Stomach (tissue), 9 donors: ENCODE results near the gene MEGF6. TPM values are rescaled to one million over a fixed set of nuclear protein-coding genes. Genes with fewer than 3 reads are reported as not detected.
A peak's percentile ranks its signal among the peaks of the same experiment; 100 is the strongest.

Experiments
- DNase-seq, 2 donors: peaks; one replicate each; pipeline versions ENCODE4 v3.0.0 to v3.0.0-alpha.2; 2013 to 2019
- H3K27ac ChIP-seq, 5 donors: fragments of 200-600 bp in 4 of 5; sonication (generic) in 4 of 5; one replicate each; pipeline ENCODE4 v1.5.1; 2013 to 2019; ENCODE audit warnings: mild to moderate bottlenecking in 1 of 5, moderate library complexity in 1 of 5
- H3K27me3 ChIP-seq, 3 donors: fragments of 200-600 bp; sonication (generic); one replicate each; pipeline ENCODE4 v1.5.1; 2017 to 2019; ENCODE audit warnings: mixed run types in 1 of 3
- H3K36me3 ChIP-seq, 4 donors: fragments of 200-600 bp; sonication (generic); 1 replicate in 3 of 4; 2 replicates in 1 of 4; pipeline ENCODE4 v1.5.1; 2016 to 2019
- H3K4me1 ChIP-seq, 4 donors: fragments of 200-600 bp; sonication (generic); one replicate each; pipeline ENCODE4 v1.5.1; 2016 to 2019
- H3K4me3 ChIP-seq, 4 donors: fragments of 200-600 bp; sonication (generic) in 3 of 4; one replicate each; pipeline ENCODE4 v1.5.1; 2016 to 2019; ENCODE audit warnings: mild to moderate bottlenecking in 1 of 4
- H3K9me3 ChIP-seq, 4 donors: fragments of 200-600 bp; sonication (generic); one replicate each; pipeline ENCODE4 v1.5.1; 2016 to 2019
- CTCF ChIP-seq, 7 experiments: fragments of 450-650 bp in 4 of 7; fragments of 200-600 bp in 3 of 7; sonication (generic) in 3 of 7; IDR thresholded peaks; one replicate each; pipeline ENCODE4 v1.5.1; 2016 to 2019; ENCODE audit warnings: antibody characterized with exemption in 7 of 7, control low read depth in 2 of 7, mild to moderate bottlenecking in 1 of 7
- EP300 ChIP-seq: sonication (generic); formaldehyde crosslinking; IDR thresholded peaks from one replicate; pipeline ENCODE4 v1.6.1; 2017; ENCODE audit warnings: antibody characterized with exemption
- POLR2A ChIP-seq, 4 donors: fragments of 450-650 bp; IDR thresholded peaks; one replicate each; pipeline ENCODE4 v1.6.1; 2016; ENCODE audit warnings: antibody characterized with exemption in 4 of 4, control low read depth in 2 of 4, mild to moderate bottlenecking in 1 of 4, moderate library complexity in 1 of 4
- POLR2AphosphoS5 ChIP-seq, 3 donors: sonication (generic); formaldehyde crosslinking; IDR thresholded peaks; one replicate each; pipeline ENCODE4 v1.6.1; 2016; ENCODE audit warnings: antibody characterized with exemption in 3 of 3
- WGBS, 5 donors: extraction: QIAGEN DNeasy Blood & Tissue Kit in 3 of 5; methylation state at CpG; one replicate each; pipeline versions ENCODE4 v1.1.5 to v1.1.7; 2013 to 2018; 5-methylcytosine and 5-hydroxymethylcytosine counted together
- intact Hi-C: fragments of 100-400 bp; cut with DNase I; formaldehyde crosslinking; loops from one replicate; pipeline ENCODE4 v1.15.1; 2023; ENCODE audit warnings: low total_unique reads
- polyA plus RNA-seq, 3 donors: library from polyadenylated mRNA; stranded (reverse); fragments of 200-250 nt; gene quantifications; one replicate each; pipeline ENCODE4 v1.2.3, GENCODE V29; 2013
- total RNA-seq, 5 donors: library from RNA; depleted of rRNA; stranded (reverse); fragments of >200 nt; gene quantifications; one replicate each; pipeline versions ENCODE4 v1.1.0 to v1.2.3, GENCODE V29; 2014 to 2016
- donor health status: healthy with polysubstance abuse.
- donor health status: Bipolar disorder and iron deficiency.
- donor health status: healthy.

MEGF6 gene
- total and polyA plus RNA-seq, 8 donors = 2.6 to 57.2 (median 26.7) TPM

DNA sequence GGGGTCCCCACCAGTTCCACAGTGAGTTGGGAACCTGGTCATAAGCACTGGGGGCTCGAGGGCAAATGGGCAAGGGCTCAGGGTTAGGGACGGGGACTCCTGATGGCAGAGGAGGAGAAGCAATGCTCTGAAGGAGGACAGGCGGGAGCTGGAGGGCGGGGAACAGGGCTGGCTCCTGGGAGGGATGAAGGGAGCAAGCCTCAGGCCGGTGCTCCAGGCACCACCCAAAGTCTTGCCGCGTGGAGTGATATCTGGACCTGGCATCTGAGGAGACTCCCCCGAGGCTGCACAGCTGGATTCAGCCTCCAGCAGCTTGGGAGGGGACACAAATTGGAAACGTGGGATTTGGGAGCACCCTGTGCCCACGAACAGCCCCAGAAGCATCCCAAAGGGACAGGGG is 11.0 kb downstream of the MEGF6 start:
- DNase-seq = no peak
- H3K4me3 ChIP-seq = no peak overlapping the region
- WGBS, 5 donors = 64 to 78% (median 76%) methylated on average over 7 to 10 of the region's 10 CpGs
- no peaks in the 10 kb centered on the region for H3K9me3 ChIP-seq
- no peaks in the 10 kb centered on the region for H3K36me3 ChIP-seq
- H3K27me3 ChIP-seq = peaks cover 0 to 37% (median 5%) of the 10 kb centered on the region in 3 donors
- intact Hi-C loops = no loop called here
- TF ChIP-seq CTCF (IDR thresholded peaks at IDR 0.05) (no peak), POLR2AphosphoS5 (IDR thresholded peaks at IDR 0.05) (no peak), EP300 (no peak), POLR2A (IDR thresholded peaks at IDR 0.05) (no peak)
- no peak overlapping the region for H3K27ac ChIP-seq
- H3K4me1 ChIP-seq = peaks cover 14 to 24% (median 21%) of the 10 kb centered on the region in 4 donors

DNA sequence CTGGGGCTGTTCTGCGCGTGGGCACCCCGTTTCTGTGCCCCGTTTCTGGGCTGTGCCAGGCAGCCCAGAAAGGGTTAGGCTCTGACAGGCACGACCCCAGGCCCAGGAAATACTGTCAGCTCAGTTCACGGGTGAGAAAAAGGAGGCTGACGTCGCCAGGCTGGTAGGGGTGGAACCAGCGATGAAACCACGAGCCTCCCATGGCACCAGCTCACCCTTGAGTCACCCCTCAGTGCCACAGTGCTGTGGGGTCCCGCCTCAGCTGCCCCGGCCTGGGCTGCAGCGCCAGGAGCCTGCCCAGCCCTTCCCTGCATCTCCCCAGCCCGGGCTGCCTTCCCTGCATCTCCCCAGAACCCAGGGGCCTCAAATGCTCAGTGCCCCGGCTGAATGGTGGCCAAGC is 11.5 kb downstream of the MEGF6 start:
- H3K4me3 ChIP-seq = no peak overlapping the region
- no peak for TF ChIP-seq EP300
- TF ChIP-seq CTCF (IDR thresholded peaks at IDR 0.05) = no peak
- no peak for TF ChIP-seq POLR2AphosphoS5 (IDR thresholded peaks at IDR 0.05)
- no peak for TF ChIP-seq POLR2A (IDR thresholded peaks at IDR 0.05)
- H3K4me1 ChIP-seq = peaks cover 14 to 24% (median 21%) of the 10 kb centered on the region in 4 donors
- H3K27ac ChIP-seq = no peak overlapping the region
- DNase-seq = no peak
- no peaks in the 10 kb centered on the region for H3K36me3 ChIP-seq
- H3K9me3 ChIP-seq = no peaks in the 10 kb centered on the region
- H3K27me3 ChIP-seq = peaks cover 0 to 37% (median 5%) of the 10 kb centered on the region in 3 donors
- intact Hi-C loops = no loop called here
- 72 to 94% (median 82%) methylated on average over 5 to 15 of the region's 15 CpGs for WGBS, 5 donors

DNA sequence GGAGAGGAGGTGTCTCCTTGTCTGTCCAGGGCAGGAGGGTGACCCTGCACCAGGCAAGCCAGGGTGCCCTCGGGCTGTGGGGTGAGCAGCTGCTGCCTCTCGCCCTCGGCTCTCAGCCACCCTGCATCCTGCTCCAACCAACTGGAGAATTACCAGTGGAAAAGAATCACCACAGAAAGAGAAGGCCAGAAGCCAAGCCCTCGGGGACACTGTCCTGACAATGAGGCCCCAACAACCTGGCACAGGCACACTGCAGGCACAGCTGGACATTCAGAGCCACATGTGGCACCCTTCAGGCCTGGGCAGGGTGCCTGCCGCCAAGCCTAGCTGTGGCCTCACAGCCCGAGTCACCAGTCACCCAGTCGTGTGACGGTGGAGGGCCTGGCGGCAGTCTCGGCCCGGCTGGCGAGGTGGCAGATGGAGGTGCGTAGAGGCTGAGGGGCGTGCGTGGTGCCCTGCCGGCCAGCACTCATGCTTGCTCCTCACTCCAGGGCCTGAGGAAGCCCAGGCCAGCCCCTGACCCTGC is 12.0 kb downstream of the MEGF6 start:
- intact Hi-C loops = no loop called here
- Histone ChIP-seq H3K27me3 (peaks cover 0 to 37% (median 5%) of the 10 kb centered on the region in 3 donors), H3K4me3 (no peak overlapping the region), H3K27ac (no peak overlapping the region), H3K9me3 (no peaks in the 10 kb centered on the region), H3K4me1 (peaks cover 14 to 24% (median 21%) of the 10 kb centered on the region in 4 donors), H3K36me3 (no peaks in the 10 kb centered on the region)
- DNase-seq = no peak
- no peak for TF ChIP-seq POLR2AphosphoS5 (IDR thresholded peaks at IDR 0.05)
- TF ChIP-seq POLR2A (IDR thresholded peaks at IDR 0.05) = no peak
- no peak for TF ChIP-seq EP300
- TF ChIP-seq CTCF (IDR thresholded peaks at IDR 0.05) = no peak
- 67 to 87% (median 84%) methylated on average over 3 to 16 of the region's 16 CpGs for WGBS, 5 donors

DNA sequence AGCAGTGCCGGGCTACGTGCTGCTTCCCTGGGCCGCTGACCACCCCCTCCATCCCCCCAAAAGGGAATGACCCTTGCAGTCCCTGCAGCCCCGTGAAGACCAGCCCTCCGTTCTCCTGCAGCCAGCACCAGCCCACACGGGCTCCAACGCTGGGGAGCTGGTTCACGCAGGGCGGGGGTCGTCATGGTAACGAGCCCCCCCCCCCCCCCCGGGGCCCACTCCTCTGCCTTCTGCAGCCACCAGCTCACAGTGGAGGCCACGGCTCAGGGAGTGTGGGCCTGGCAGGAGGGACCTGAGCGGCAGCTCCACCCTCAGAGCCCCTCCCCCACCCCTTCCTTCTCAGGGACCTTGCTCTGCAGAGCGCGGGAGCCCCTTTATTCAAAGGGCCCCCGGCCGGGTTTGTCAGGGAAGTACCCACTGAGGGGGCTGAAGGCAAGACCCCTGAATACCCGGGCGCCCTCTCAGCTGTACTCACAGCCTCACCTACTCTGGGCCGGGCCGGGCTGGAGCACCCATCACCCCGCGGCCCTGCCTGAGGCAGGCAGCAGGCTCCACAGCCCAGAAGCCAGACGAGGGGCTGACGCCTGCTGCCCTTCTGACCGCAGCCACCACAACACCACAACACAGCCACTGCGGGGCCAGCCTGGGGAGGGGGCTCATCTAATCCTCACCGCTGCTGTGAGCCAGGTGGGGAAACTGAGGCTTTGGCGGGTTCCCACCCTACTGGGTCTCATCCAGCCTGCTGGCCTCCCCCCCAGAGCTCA is 12.6 kb downstream of the MEGF6 start:
- Histone ChIP-seq H3K27ac (no peak overlapping the region), H3K4me3 (peak overlapping the region in 1 of 4 donors; percentile 14), H3K4me1 (peaks cover 14 to 24% (median 21%) of the 10 kb centered on the region in 4 donors), H3K9me3 (no peaks in the 10 kb centered on the region), H3K27me3 (peaks cover 0 to 31% (median 5%) of the 10 kb centered on the region in 3 donors), H3K36me3 (no peaks in the 10 kb centered on the region)
- intact Hi-C loops = no loop called here
- WGBS, 5 donors = 38 to 60% (median 44%) methylated on average over 17 to 30 of the region's 30 CpGs
- no peak for TF ChIP-seq CTCF (IDR thresholded peaks at IDR 0.05)
- no peak for TF ChIP-seq POLR2AphosphoS5 (IDR thresholded peaks at IDR 0.05)
- no peak for TF ChIP-seq POLR2A (IDR thresholded peaks at IDR 0.05)
- peak in 1 of 2 donors; percentile 46 for DNase-seq
